Activated CD4-positive, alpha-beta T cell treated with anti-CD3 and anti-CD28 coated beads for 4 hours (primary cell): Measurements from ENCODE around the gene AGXT2.
"Not testable (repeated sequence)": the region's sequence is repeated elsewhere in the genome, so short reads cannot be mapped to it uniquely, and the experiment has no call there.

Source experiments
- DNase-seq, 2 donors: peaks; one replicate each; pipeline ENCODE4 v3.0.0-alpha.2; 2020

AGXT2 gene

DNA sequence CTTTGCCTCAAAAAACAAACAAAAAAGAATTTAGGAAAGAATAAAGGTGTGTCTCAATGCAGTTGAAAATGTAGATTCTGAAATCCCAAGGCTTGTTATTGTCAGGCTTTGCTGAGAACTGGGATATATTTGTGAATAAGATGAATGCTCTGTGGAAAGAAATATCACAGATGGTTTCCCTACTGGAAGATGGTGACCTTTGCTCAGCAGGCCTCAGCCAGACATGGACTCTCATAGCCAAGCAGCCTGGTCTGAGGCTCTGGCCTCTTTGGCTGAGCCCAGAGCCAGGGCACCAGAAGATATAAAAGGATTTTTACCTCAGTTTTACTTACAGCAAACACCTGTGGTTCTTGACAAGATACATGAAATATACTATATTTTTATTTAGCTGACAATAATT, 37.1 kb downstream of the AGXT2 start:
- DNase-seq, result no peak

- DNase-seq, result no peak
Observed at GRCh38 chr5:35009657-35010056, 38.1 kb downstream of the AGXT2 start.

DNA sequence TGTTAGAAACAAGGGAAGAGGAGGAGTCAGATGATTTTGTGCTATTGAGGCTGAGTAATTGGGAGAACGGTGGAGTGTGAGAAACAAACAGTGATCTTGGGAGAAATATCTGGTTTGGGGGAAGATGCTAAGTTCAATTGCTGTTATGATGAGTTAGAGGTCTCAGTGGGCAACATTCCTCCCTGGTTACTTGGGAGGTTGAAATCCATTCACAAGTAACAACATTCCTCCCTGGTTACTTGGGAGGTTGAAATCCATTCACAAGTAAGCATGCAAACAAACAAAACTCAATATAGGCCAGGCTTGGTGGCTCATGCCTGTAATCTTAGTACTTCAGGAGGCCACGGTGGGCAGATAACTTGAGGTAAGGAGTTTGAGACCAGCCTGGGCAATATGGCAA, 38.7 kb downstream of the AGXT2 start:
- no peak for DNase-seq

DNA sequence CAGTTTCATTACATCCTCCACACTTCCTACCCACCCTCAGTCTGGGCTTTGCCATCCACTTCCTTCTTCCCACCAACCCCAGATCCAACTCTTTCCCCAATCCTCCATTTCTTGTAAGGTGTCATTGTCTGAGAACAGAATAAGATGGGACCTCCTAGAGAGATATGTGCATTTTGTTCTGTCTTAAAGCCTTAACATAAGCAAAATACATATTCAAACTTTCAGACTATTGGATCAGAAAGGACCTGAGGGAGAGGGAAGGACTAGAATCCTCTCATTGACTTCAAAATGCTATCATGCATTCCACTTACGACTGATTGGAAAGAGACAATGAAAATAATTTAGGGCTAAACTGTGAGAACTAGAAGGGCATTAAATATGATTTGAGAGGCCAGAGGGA, 43.0 kb downstream of the AGXT2 start:
- no peak for DNase-seq

DNA sequence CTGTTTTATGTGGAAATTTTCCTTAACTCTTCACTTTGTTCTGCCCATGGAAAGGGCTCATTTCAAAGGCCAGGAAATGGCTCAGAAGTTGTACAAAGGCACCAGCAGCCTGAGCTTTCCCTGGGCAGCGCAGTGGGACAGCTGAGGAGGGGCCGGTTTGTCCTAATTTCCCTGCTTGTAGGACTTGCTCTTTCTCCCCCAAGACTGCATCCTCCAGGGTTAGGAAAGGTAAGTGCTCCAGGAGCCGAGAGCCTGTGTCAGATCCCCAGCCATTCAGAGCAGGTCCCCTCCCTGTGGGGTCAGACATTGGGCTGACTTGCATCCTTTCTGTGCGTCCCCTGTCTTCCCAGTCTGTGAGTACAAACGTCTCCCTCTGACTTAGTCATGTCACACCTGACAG, 43.5 kb downstream of the AGXT2 start:
- DNase-seq, result no peak

GRCh38 chr5:35003018-35003957, 44.5 kb downstream of the AGXT2 start:
- DNase-seq, result peak; percentile 39 to 46

GRCh38 chr5:35002459-35002858, 45.3 kb downstream of the AGXT2 start:
- no peak for DNase-seq

DNA sequence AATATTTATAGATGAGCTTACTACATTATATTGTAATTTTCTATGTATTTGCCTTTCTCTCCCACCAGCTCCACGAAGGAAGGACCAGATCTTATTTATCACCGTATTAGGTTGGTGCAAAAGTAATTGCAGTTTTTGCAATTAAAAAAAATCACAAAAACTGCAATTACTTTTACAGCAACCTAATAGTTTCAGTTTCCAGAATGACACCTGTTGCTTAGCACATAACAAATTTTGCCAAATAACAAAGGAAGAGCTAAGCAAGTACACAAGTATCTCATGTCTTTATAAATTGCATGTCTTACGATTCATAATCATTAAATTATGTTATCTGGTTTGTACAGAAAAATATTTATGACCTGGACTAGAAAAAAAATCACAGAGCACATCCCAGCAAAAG, 45.9 kb downstream of the AGXT2 start:
- DNase-seq, result no peak

DNA sequence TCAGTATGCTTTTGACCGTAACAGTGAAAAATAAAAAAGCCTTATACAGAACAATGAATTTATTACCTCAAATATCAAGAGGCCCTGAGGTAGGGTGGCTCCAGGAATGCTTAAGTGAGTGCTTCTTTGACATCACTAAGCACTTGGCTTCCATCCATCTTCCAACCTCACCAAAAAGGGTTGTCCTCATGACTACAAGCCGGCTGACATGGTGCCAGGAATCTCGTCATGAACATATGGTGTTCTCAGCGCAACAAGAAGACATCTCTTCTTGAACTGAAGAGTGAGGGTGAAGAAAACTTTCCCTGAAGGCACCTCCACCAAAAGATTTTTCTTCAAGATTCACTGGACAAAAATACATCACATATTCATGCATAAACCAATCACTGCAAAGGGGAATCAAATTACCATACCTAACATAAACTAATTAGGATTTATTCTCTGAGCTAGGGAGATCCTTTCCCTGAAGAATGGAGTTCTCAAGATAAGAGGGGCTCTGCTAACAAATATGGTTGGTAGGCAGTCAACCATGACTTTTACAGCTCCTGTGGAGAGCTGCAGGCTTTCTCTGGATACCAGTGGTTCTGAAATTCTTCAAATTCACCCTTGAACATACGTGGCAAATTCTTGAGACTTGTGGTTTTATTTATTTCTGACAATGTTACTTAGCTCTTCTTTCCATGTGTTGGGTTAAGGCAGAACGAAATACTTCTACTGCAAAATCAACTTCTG, 49.5 kb downstream of the AGXT2 start:
- DNase-seq, result no peak

DNA sequence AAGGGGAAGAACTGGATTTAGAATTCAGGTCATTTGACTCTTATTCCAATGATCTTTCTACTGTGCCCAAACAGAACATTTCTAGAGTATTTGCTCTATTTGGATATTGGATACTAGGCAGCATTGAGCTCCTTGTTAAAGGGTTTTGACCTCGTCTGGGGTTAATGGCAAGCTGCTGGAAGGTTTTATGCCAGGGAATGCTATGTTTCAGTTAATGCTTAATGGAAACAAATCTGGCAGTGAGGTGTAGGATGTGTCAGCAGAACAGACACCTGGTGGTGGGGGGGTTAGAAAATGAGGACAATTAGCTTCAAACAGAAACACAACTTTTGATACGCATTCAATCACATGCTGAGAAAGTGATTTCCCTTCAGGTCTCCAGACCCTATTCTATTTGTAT, 51.5 kb downstream of the AGXT2 start:
- DNase-seq, result no peak

DNA sequence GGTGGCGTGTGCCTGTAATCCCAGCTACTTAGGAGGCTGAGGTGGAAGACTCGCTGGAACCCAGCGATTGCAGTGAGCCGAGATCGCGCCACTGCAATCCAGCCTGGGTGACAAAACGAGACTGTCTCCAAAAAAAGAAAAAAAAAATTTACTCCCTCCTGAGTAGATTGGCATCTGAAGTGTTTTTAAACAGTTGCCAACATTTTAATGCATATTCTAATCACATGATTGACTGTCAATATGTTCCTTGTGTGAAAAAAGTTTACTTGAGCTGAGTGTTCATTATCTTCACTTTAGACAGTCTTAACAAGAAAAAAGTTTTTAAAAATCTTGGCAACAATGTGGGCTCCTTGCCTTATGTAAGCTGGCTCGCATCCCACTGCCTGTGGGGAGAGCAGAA, 53.8 kb downstream of the AGXT2 start:
- no peak for DNase-seq

- no peak for DNase-seq
Observed at GRCh38 chr5:34991486-34992238, 56.1 kb downstream of the AGXT2 start.

GRCh38 chr5:34986965-34987364, 60.8 kb downstream of the AGXT2 start:
- DNase-seq, result no peak

GRCh38 chr5:34982823-34983222, 64.9 kb downstream of the AGXT2 start:
- no peak for DNase-seq

DNA sequence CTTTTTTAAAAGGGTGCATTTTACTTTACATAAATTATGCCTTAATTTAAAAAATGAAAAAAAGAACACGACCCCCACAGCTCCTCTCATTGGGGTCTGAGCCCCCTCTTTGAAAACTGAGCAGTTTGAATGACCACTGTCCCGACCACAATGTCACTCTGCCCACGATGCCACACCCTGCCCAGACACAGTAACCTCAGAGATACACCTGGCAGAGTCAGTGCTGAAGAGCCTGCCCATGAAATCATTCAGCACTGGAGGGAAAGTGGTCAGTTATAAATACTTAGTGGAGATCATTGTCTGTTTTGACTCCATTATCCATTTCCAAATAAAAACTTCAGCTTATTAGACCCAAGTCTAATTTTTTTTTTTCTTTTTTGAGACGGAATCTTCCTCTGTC, 69.1 kb downstream of the AGXT2 start:
- no peak for DNase-seq

- no peak for DNase-seq
Observed at GRCh38 chr5:34977934-34978613, 69.7 kb downstream of the AGXT2 start.

GRCh38 chr5:34976347-34976746, 71.4 kb downstream of the AGXT2 start:
- DNase-seq, result no peak

GRCh38 chr5:34971655-34972054, 76.1 kb downstream of the AGXT2 start:
- DNase-seq, result not testable (repeated sequence)

DNA sequence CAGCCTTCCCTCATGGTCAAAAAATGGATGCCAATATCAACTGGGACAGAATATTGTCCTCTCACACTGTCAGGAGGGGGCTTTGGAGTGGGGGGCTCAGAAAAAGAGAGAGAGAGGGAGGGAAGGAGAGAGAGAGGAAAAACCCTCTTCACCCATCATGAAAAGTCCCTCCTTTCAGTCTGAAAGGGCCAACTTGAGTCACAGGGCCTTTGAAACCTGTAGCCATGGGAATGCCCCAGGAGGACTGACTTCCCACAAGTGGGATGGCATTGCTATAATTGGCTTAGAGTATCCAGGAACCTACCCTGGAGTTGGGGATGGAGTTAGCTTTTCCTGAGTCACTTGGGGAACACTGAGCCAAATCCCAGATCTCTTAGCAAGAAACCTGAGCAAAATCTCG, 77.2 kb downstream of the AGXT2 start:
- DNase-seq, result no peak

- DNase-seq, result no peak
Observed at GRCh38 chr5:34968258-34968657, 79.5 kb downstream of the AGXT2 start.

DNA sequence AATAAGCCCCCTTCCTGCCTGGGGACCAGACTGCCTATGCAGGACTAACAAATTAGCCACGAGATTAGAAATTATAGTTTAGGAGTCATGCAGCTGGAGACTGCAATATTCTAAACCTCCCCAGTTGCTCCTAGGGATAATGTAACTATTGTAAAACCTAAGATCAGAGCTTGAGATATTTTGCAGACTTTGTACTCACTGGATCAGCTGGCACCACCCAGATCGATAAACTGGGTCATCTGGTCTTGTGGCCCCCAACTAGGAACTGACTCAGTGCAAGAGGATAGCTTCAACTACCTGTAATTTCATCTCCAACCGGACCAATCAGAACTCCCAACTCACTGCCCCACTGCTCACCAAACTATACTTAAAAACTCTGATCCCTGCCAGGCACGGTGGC, 80.2 kb downstream of the AGXT2 start:
- DNase-seq, result no peak

DNA sequence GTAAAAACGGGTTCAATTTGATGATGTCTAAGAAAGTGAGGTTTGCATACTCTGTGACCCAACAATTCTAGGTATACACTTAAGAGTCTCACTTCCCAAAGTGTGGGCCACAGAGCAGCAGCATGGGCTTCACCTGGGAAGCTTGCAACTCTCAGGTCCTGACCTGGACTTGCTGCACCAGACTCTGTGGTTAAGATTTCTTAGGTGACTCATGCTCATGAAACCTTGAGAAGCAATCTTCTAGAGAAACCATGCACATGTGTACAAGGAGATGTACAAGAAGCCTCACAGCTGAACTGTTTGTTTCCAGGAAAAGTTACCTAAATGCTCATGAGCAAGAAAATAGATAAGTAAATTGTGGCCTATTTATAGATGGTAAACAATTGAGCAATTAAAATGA, 88.4 kb downstream of the AGXT2 start:
- no peak for DNase-seq
